Activated CD4-positive, alpha-beta T cell treated with anti-CD3 and anti-CD28 coated beads, Interleukin-2, amount 50 U/mL, for 48 hours (primary cell): ENCODE measurements around the gene NAPA.

Experiments used
- DNase-seq, 2 experiments: peaks; one replicate each; pipeline ENCODE4 v3.0.0-alpha.2; 2020

The NAPA gene

DNA sequence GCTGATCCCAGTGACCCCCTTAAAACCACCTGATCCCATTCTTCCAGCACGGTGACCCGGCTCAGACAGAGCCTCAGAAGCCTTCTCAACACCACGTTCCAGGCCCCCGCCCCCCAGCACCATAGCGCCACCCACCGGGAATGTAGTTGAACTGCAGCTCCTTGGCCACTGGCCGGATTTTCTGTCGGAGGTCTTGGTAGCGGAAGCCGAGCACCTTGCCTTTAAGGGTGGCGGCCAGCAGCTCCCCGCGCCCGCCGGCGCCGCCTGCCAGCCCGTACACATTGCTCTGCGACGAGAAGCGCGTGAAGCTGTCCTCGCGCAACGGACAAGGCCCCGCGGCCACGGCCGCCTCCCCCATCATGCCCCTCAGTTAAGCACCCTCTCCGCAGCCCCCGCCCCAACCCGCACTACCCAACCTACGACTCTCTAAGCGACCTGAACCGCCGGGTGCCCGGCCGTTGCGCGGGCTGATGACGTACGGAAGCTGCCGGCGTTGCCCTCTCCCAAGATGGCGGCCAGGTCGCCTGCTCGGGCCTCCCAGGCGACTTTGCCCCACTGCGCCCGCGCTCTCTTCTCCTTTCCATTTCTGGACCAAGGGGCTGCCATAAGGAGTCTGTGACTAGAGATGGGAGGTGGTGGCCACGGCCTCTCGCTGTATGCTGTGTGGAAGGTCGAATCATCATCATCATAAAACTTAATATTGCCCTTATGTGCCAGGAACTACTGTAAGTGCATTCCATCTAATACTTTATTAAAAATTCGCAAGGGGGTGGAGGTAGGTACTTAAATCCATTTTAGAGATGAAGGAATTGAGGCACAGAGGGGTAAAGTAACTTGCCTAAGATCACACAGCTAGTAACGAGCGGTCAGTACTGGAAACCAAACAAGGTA lies 30.8 kb downstream of the NAPA start, which contains the start of gene KPTN:
Gene KPTN (minus strand): TSS at position 420 of the 891 bp plus-strand sequence. CDS start 59 bp downstream, at position 361.
- DNase-seq = peak; percentile 88 to 91

DNA sequence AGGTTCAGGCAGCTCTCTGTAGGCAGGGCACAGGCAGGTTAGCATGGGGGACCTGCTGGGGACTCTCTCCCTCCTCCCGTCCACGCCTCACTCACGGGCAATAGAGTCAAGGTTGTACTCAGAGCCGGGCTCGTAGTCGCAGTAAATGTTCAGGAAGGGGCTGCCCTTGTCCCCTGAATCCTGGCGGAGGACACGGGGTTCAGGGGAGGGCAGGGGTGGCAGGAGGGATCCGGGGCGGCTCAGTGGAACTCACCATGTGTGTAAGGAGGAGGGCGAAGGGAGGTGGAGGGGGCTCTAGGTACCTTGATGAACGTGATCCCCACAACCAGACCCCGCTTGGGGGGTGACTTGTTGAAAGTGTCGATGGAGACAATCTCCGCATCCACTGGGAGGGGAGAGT lies 31.7 kb downstream of the NAPA start:
- no peak for DNase-seq

DNA sequence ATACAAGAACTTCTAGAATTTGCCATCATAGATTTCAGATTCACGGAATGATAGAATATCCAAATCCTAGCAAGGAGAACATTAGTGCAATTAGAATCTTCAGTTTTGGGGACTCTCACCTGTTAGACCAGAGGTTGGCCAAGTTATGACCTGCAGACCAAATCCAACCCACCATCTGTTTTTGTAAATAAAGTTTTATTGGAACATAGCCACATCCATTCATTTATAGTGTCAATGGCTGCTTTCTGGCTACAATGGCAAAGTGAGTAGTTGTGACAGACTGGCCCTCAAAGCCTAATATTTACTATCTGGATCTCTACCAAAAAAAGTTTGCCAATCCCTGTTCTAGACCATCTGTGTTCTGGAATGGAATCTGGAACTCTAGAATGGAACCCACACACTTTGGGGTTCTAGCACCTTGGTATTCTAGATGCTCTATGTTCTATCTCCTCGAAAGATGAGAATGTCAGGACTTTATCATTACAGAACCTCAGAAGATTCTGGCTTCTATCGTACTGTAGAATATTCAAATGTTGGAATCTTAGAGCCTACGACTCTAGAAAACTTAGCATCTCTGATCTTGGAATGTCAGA lies 33.3 kb downstream of the NAPA start:
- no peak for DNase-seq

DNA sequence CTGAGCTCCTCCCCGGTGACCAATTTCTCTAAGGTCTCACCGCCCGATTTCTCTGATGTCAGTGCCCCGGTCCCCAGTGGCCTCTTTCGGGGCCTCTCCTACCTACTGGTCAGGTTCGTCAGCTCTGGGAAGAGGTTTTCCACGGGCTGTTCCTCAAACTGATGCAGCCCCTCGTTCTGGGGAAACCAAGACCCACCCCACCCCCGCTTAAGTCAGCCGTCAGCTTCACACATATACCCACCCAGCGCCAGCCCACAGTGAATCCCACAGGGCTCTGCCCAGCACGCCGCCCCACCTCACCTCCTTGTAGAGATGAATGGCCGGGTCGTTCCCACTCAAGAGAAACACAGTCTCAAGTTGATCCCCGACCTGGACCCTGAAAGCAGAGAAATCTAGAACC lies 34.2 kb downstream of the NAPA start:
- no peak for DNase-seq

DNA sequence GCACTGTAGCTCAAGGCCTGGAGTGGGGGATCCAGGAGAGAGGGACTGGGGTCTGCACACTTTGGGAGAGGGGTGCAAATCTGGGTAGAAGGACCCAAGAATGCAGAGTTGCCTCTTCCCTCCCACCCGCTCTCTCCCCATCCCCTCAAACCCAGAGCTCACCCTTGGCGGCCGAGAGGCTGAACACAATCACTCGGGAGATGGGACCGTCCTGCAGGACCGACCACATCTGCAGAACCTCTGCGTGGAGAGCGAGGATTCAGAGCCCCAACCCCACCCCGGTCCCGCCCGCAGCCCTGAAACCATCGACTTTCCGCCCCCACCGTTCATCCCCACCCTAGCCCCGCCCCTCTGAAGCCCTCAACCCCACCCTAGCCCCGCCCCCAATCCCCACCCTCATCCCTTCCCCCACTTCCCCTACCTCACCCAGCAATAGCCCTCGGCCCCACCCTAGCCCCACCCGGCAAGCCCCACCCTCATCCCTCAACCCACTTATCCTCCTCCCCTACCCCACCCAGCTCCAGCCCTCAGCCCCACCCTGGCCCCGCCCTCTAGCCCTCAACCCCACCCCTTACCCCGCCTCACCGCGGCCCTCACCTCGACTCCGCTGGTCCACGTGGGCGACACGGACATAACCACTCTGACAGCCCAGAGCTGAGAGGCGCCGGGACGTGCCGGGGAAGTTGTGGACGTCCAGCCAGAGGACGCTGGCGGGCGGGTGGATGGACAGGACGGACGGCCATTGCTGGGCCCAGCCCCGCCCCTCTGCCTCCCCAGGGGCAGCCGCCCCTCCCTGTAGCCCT lies 35.0 kb downstream of the NAPA start:
- DNase-seq = no peak

DNA sequence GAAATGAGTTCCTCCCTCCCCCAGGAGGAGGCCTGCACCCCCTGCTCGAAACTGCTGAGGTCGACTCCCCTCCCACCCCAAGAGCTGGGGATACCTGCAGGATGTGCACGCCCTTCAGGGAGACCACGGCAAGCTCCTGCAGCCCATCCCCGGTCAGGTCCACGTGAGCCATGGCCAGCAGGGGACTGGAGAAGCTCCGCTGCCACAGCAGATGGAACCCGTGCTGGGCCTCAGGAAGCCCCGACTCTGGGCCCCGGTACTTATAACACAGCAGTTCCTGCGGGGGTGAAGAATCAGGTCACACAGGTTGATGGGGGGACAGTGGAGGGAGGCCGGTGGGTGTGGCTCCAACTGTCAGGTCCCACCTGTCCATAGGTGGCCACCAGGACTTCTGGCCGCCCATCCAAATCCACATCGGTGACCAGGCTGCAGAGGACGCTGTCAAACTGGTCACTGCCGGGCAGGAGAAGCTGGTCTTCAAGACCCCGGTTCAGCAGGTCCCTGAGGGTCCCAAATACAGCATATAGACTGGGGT lies 38.4 kb downstream of the NAPA start:
- no peak for DNase-seq

DNA sequence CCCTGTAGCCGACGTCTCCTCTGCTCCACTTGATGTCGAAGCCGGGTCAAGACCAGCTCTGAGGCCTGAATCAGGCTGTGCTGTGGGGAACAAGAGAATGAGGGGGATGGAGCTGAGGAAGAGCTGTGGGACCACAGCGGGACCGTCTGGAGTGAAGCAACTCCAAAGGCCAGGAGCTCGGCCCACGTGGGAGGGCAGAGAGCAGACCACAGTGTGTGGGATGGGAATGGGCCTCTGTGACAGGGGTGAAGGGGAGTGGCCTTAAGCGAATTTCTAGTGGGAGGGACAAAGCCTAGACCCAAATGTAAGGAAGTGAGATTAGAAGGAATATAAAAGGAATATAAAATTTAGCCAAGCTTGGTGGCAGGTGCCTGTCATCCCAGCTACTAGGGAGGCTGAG lies 39.4 kb downstream of the NAPA start:
- no peak for DNase-seq

DNA sequence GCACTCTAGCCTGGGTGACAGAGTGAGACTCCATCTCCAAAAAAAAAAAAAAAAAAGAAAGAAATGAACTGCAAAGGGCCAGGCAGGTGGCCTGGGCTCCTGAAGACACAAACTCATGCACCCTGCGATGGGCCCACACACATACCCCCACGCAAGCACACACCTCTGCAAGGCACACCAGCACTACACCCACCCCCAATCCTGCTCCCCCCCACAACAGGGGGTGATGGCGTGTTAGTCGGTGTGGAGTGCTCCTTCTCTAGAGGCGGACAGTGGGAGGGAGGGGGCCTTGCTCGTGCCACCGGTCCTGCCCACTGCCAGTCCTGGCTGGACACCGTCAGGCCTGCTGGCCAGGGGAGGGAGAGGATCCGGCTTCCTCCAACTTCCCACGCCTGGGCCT lies 41.5 kb downstream of the NAPA start:
- DNase-seq = no peak

DNA sequence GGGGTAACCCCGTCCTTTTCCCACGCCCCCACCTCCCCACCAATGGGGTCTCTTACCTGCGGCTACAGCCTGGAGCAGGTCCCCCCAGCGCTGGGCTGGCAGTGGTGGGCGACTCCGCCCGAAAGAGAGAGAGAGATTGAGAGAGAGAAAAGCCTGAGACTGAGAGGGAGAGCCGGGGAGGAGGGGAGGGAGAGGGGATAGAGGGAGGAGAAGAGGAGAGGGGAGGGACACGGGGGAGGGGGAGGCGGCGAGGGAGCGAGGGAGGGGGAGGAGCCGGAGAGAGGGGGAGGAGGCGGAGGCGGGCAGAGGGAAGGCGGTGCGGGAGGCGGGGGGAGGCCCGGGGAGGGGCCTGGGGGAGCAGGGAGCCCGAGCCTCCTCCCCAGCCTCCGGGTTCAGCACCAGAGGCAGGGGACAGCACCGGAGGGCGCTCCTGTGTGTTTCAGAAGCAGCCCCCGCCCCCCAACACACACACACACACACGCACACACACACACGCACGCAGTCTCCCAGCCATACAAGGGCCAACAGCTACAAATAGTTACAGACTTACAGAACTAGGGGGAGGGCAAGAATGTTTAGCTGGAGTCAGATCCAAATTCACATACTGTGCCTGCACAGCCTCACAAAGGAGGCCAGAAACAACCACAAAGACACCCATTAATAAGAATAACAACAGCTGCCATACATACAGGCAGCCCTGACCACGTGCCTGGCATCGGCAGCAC lies 43.0 kb downstream of the NAPA start, which contains the start of gene SLC8A2:
Gene SLC8A2 (minus strand): TSS at position 161 of the 725 bp plus-strand sequence. CDS start 5,490 bp downstream, outside the sequence.
- DNase-seq = peak; percentile 49 to 51

DNA sequence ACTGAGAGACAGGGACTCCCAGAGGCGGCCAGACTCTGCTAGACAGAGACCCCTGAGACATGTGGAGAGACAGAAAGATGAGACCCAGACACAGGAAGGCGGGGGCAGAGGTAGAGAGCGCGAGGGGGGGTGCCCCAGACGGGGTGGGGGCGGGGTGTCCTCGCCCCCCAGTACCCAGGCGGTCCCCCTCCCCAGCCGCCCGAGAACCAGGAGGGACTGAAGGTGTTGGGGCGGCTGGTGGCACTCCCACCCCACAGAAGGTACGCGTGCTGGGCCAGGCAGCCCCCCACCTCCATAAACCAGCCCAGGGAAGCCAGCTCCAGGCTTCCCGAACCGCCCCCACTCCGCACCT lies 43.5 kb downstream of the NAPA start:
- DNase-seq = no peak

DNA sequence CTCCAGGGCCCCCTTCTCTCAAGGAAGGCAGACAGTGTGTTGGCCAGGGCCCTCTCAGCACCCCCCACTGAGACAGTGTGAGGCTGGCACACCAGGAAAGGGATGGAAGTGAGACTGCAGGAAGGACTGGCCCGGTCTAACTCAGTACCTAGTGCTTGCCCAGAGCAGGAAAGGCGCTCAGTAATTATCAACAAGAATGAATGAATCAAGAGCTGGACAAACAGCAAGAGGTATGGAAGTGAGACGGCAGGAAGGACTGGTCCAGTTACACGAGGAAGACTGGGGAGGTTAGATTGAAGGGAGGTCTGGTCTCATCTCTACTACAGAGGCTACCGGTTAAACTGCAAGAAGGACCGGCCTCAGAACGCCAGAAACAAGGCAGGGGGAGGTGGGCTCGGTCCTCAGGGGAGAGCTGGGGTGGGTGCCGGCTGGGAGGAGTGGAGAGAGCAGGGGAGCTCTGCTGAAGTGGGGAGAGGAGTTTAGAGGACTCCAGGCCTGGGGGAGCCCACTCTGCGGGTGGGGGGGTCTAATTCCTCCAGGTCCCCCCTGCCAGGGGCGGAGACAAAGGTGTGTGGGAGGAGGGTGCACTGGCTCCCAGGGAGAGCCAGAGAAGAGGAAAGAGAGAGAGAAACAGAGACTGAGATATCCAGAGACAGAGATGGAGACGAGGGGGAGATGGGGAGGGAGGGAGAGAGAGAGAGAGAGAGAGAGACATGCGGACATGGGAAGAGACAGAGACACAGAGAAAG lies 44.2 kb downstream of the NAPA start:
- DNase-seq = no peak

DNA sequence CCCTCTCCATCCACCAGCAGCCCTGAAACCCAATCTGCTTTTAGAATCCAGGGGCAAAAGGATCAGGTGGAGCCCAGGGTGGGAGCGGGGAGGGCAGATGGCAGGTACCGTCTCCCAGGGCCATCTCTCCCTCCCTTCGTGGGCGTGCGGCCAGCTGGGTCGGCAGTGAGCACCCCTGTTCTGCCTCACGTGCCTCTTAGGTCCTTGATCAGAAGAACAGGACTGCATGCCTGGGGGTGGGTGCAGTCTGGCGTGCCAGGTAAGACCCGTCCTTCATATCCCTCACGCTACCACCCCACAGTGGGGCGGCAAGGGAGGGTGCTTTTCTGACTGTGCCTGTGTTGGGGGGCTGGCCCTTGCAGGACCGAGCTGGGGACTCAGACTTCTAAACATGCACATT lies 45.1 kb downstream of the NAPA start:
- DNase-seq = no peak

DNA sequence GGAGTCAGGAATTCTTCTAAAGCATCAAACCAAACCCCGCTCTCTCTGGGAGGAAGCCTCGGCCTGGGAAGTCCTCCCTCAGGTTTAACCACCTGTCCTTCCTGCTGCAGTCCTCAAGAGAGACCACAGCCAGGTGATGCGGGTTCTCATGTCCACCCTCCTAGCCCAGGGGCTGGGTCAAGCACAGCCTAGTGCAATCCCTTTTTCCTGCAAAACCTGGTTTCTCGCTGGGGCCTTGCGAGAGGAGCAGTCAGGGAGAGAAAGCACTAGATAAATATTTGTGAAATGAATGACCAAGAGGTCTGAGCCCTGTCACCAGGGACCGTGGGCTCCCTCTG lies 45.5 kb downstream of the NAPA start:
- no peak for DNase-seq

DNA sequence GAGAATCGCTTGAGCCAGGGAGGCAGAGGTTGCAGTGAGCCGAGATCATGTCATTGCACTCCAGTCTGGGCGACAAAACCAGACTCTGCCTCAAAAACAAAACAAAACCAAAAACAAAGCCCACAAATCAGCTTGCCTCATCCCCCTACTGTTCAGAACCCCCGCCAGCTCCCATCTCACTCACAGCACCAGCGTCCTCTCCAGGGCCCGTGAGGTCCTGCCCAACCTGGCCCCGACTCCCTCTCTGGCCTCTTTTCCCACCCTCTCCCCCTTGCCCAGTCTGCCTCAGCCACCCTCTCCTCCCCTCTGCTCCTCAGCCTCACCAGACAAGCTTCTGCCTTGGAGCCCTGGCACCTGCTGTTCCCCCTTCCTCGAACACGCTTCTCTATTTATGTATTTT lies 46.9 kb downstream of the NAPA start:
- DNase-seq = no peak

DNA sequence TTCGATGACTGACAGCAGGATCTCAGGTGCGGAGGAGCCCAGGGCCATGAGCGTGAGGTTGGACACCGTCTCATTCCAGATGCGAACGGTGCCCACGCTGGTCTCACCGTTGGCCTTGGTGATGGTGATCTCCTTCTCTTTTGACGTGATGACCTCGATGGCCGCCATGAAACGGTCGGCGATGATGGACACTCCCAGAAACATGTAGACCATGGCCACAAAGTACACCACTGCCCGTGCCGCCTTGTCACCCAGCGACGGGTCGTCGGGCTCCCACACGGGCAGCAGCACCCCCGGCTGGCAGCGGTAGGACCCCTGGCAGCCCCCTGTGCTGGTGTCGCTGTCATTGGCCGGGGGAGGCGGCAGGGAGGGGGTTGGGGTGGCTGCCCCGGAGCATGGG lies 48.9 kb downstream of the NAPA start:
- no peak for DNase-seq

DNA sequence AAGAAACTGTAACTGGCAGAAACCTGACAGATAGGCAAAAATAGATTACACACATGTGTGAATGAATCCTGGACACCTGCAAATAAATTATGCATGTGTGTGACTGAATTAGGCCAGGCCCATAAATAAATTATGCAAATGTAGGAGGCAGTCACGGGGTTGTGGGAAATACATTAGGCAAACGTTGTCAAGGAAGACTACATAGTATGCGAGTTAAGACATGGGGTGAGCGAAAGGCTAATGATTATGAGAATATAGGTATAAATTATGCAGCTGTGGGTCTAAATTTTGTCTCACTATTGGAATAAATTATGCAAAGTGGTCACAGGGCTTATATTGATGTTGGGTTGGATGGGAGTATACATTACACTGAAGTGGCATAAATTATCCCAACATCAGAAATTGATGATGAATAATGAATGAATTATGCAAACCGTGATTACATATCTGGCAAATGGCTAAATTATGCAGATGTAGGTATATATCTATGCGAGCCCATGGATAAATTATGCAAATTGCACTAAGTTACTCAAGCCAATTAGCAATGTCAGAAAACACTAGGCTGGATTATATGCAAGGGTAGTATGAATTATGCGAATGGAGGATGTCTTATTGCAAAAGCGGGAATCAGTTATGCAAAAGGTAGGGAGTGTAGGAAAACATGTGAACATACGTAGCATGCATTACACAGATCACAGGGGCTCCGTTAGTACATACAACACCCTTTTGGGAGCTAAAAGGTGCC lies 50.0 kb downstream of the NAPA start:
- no peak for DNase-seq

DNA sequence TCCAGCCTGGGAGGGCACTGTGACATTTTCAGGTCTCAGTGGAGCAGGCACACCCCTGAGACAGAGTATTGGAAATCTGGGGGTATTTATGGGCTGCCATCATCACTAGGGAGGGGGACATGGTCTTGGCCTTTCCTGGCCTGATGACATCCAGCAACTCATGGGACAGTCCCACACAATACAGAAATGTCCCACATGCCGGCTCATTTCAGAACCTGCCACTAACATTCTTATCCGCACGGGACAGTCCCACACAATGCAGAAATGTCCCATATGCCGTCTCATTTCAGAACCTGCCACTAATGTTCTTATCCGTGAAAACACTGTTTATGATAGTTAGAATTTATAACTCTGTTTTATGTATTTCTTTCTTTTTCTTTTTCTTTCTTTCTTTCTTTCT lies 53.0 kb downstream of the NAPA start:
- DNase-seq = no peak

DNA sequence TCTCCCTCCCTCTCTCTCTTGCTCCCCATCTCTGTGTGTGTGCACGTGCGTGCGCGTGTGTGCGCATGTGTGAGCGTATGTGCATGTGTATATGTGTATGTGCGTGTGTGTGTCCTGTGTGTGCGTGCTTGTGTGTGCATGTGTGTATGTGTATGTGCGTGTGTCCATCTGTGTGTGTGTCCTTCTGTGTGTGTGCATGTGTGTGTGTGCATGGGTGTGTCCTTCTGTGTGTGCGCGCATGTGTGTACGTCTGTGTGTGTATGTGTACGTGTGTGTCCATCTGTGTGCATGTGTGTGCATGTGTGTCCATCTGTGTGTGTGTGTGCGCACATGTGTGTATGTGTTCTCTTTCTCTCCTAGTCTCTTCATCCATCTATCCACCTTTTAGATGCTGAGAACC lies 55.4 kb downstream of the NAPA start:
- DNase-seq = no peak

DNA sequence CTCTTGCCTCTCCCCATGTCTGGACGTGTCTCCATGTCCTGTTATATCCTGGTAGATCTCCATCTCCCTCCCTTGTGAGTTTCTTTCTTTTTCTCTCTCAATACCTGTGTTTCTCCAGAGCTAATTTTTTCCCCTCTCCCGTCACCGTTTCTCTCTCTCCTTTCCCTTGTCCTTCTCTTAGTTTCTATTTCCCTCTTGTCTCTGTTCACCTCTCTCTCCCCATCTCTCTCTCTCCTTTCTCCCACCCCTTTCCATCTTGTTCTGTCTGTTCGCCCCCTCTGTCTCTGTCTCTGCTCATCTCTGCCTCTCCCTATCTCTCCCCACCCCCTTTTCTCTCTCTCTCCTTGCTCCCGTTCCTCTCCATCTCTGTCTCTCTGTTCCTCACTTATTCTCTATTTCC lies 56.2 kb downstream of the NAPA start:
- DNase-seq = no peak

DNA sequence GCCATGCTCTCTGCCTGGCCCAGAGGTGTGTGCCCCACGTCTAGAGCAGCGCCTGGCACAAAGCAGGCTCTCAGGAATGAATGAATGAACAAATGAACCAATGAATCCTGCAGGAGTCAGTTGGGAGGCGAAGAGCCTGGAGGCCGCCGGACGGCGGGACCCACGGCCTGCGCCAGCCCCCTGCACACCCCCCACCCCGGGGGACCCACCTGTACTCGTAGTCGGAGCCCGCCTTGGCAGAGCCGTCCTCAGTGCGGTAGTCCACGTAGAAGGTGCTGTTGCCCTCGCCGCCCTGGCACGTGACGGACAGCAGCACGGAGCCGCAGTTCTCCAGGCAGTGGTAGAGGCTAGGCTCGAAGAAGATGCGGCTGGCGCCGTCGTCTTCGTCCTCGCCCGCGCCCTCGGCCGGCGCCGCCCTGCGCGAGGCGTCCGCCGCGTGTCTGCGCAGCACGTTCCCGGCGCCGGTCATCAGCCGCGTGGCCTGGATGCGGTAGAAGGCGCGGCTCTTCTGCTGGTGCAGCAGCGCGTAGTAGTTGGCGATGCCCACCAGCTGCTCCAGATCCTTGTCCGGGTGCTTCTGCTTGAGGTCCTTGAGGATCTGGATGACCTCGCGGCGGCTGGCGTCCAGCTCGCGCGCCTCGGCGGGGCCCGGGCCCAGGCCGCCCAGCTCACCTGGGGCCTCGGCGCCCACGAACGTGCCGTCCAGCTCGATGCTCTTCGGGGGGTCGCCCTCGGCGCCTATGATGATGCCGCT lies 58.0 kb downstream of the NAPA start:
- no peak for DNase-seq

DNA sequence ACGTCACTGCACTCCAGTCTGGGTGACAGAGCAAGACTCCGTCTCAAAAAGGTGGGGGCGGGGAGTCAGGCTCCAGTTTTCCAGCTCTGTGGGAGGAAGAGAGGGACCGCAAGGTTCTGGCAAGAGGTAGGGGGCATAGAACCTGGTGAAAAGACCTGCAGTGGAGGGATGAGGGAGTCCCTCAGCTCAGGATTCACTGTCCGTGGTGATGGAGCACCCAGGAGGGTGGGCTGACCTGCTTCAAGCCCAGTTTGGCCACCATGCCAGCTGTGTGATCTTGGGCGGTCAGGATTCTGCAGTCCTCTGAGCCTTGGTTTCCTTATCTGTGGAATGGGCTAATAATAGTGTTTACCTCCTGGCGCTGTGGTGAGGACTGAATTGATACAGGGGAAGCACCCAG lies 64.4 kb downstream of the NAPA start:
- no peak for DNase-seq
